Caco-2 (cell line): ENCODE data around the gene CDC6. TPM values are rescaled to one million over a fixed set of nuclear protein-coding genes. Genes with fewer than 3 reads are reported as not detected.

Experiments used
- BruUV-seq: library from RNA; stranded (reverse); fragments of 400-500 nt; replicated peaks from 2 replicates; lab custom pipeline; 2021; lab: Mats Ljungman, UMichigan
- CTCF ChIA-PET: fragments of 300-600 bp; sonication (Branson Sonifier 250); formaldehyde crosslinking; loops from one replicate; lab custom pipeline; 2022; ENCODE audit warnings: antibody characterized with exemption; lab: Charles Lee
- POLR2A ChIA-PET: fragments of 300-600 bp; sonication (Branson Sonifier 250); formaldehyde crosslinking; loops from one replicate; lab custom pipeline; 2022; ENCODE audit warnings: antibody characterized with exemption; lab: Charles Lee
- DNase-seq, 2 experiments: peaks; one replicate each; pipeline versions ENCODE4 v3.0.0 to v3.0.0-alpha.2; 2020 to 2022
- H3K27me3 ChIP-seq: replicated peaks from 2 replicates; pipeline ENCODE4 v1.6.0; 2011; ENCODE audit warnings: low read length; ENCODE audit not compliant: control insufficient read depth, insufficient read depth
- H3K36me3 ChIP-seq: 2 replicates; pipeline ENCODE4 v1.5.1; 2011; ENCODE audit warnings: low read length; ENCODE audit not compliant: control insufficient read depth, insufficient read depth
- H3K4me1 ChIP-seq: fragments of 250-450 bp; sonication (Bioruptor Pico); 2 replicates; pipeline ENCODE4 v1.5.1; 2020; ENCODE audit warnings: mild to moderate bottlenecking
- H3K4me3 ChIP-seq: 2 replicates; pipeline ENCODE4 v1.5.1; 2011; ENCODE audit warnings: low read depth, mild to moderate bottlenecking, control low read depth, low read length
- H3K9me3 ChIP-seq: fragments of 250-450 bp; sonication (Bioruptor Pico); 2 replicates; pipeline ENCODE4 v1.5.1; 2020; ENCODE audit warnings: mild to moderate bottlenecking, moderate library complexity
- H3K27ac Mint-ChIP-seq: one replicate; pipeline ENCODE4 v1.8.0; 2022; ENCODE audit warnings: mixed read lengths; ENCODE audit not compliant: unreplicated experiment
- H3K27me3 Mint-ChIP-seq: one replicate; pipeline ENCODE4 v1.8.0; 2022; ENCODE audit warnings: mixed read lengths; ENCODE audit not compliant: insufficient read depth, unreplicated experiment
- H3K36me3 Mint-ChIP-seq: one replicate; pipeline ENCODE4 v1.8.0; 2022; ENCODE audit warnings: mild to moderate bottlenecking, mixed read lengths; ENCODE audit not compliant: insufficient read depth, unreplicated experiment
- H3K4me1 Mint-ChIP-seq: one replicate; pipeline ENCODE4 v1.8.0; 2022; ENCODE audit warnings: low read depth, mixed read lengths; ENCODE audit not compliant: unreplicated experiment
- H3K4me3 Mint-ChIP-seq: one replicate; pipeline ENCODE4 v1.8.0; 2022; ENCODE audit warnings: mild to moderate bottlenecking, moderate library complexity, mixed read lengths; ENCODE audit not compliant: unreplicated experiment
- H3K9me3 Mint-ChIP-seq: one replicate; pipeline ENCODE4 v1.8.0; 2022; ENCODE audit warnings: mixed read lengths; ENCODE audit not compliant: unreplicated experiment
- intact Hi-C: fragments of 100-400 bp; cut with micrococcal nuclease; formaldehyde crosslinking; loops from one replicate; pipeline ENCODE4 v1.10.0; 2022; ENCODE audit not compliant: unreplicated experiment
- total RNA-seq: library from RNA; stranded (reverse); gene quantifications from 2 replicates; pipeline ENCODE4 v1.2.3, GENCODE V29; 2022
- TF ChIP-seq, protein P1 (sequence below), 2 experiments: fragments of 200-600 bp in 1 of 2; IDR thresholded peaks; 1 replicate in 1 of 2; 2 replicates in 1 of 2; pipeline versions ENCODE4 v1.5.1 to v1.8.0; 2011 to 2022; ENCODE audit warnings: antibody characterized with exemption in 1 of 2, control low read depth in 1 of 2, inconsistent platforms in 1 of 2, low read depth in 1 of 2, low read length in 1 of 2, mild to moderate bottlenecking in 1 of 2, moderate library complexity in 1 of 2; ENCODE audit not compliant: insufficient read depth in 1 of 2, severe bottlenecking in 1 of 2, unreplicated experiment in 1 of 2

Gene CDC6
- total RNA-seq, 1 experiment from 2014 or later = 96.4 TPM

DNA sequence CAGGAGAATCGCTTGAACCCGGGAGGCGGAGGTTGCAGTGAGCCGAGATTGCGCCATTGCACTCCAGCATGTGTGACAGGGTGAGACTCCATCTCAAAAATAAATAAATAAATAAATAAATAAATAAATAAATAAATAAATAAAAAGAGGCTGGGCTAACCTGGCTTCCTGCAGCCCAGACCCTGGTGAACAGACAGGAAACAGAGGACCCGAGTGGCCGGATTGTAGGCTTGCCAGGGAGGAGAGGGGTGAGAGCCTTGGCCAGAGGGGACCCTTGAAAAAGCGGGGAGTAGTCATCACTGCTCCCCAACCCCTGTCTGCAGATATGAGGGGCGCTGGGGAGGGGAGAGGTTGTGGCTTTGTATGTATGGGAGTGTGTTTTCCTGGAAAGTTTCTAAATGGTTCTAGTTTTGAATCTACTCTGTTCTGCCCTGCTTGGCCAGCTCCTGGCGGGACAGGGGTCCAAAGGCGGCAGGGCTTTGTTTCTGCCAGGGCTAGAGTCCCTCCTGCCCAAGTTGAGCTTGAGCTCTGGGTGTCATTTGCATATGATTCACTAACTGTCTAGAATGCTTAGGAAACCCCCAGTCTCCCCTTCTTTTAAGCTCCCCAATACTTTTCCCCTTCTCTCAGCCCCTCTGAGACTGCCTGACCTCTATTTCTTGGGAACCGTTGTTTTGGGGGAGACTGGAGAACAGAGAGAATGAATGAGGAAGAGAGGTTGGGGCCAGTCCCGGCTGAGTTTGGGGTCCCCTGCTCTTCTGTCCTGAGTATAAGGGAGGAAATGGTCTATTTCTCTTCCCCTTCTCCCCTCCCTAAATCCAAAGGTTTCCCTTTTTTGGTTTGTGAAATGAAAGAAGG lies 37.7 kb downstream of the CDC6 start:
- no TSS peak for BruUV-seq
- Mint-ChIP-seq H3K4me1 (peaks cover 15% of the 10 kb centered on the region), H3K4me3 (no peak overlapping the region), H3K36me3 (no peaks in the 10 kb centered on the region), H3K9me3 (no peaks in the 10 kb centered on the region), H3K27ac (no peak overlapping the region), H3K27me3 (no peaks in the 10 kb centered on the region)
- CTCF ChIA-PET = interaction anchor here (3.5 kb wide), 1 partner anchor 8 kb away, joined by 14 read pairs; no protein-coding TSS in a partner anchor
- Histone ChIP-seq H3K27me3 (no peaks in the 10 kb centered on the region), H3K4me3 (no peak overlapping the region), H3K4me1 (peaks cover 17% of the 10 kb centered on the region), H3K36me3 (no peaks in the 10 kb centered on the region; the same call in 1 of the 2 replicates), H3K9me3 (no peaks in the 10 kb centered on the region)
- DNase-seq = no peak
- POLR2A ChIA-PET = interaction anchor here (0.7 kb wide), 1 partner anchor 20 kb away, joined by 3 read pairs; no protein-coding TSS in a partner anchor
- intact Hi-C loops = no loop called here
- TF ChIP-seq, protein P1, sequence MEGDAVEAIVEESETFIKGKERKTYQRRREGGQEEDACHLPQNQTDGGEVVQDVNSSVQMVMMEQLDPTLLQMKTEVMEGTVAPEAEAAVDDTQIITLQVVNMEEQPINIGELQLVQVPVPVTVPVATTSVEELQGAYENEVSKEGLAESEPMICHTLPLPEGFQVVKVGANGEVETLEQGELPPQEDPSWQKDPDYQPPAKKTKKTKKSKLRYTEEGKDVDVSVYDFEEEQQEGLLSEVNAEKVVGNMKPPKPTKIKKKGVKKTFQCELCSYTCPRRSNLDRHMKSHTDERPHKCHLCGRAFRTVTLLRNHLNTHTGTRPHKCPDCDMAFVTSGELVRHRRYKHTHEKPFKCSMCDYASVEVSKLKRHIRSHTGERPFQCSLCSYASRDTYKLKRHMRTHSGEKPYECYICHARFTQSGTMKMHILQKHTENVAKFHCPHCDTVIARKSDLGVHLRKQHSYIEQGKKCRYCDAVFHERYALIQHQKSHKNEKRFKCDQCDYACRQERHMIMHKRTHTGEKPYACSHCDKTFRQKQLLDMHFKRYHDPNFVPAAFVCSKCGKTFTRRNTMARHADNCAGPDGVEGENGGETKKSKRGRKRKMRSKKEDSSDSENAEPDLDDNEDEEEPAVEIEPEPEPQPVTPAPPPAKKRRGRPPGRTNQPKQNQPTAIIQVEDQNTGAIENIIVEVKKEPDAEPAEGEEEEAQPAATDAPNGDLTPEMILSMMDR (IDR thresholded peaks at IDR 0.05; ENCODE audit: insufficient read depth in 1 of 2, low read depth in 1 of 2, low read length in 1 of 2, severe bottlenecking in 1 of 2, unreplicated experiment in 1 of 2) = no peak

DNA sequence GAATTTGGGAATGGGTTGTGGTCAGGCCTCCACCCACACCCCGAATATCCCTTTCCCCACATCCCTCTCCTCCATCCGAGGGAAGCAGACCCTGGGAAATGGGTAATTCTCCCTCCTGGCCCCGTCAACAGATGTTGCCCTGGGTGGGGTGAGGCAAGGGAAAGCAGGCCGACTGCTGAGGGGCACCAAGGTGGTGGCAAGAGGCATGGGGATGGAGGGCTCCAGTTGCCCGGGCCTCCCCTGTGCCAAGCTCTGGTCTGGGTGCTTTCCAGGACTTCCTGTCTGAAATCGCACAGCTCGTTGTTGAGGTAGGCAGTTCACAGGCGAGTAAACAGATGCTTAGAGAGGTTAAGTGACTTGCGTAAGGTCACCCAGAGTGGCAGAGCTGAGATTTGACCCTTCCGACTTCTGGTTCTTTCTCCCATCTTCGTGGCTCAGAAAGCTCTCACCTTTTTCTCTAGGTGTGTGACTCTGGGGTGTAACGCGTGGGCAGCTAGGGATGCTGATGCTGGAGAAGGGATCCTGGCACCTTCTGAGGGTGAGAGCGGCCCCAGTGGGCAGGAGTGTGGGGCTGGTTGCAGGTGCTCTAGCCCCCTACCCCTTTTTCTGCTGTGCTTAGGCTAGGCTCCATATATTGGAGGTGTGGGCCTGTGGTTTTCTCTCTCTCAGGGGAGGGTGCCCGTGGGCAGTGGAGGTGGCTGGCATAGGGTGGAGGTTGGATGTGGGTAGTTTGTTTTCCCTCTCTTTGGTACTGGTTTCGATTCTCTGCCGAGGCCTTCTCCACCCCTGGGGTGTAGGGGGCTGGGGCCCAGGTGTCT lies 38.5 kb downstream of the CDC6 start:
- CTCF ChIA-PET = interaction anchor here (0.6 to 3.5 kb wide), 3 partner anchors 9 to 206 kb away, joined by 3 to 14 read pairs (median 3); no protein-coding TSS in a partner anchor
- Mint-ChIP-seq H3K4me1 (peaks cover 14% of the 10 kb centered on the region), H3K27me3 (no peaks in the 10 kb centered on the region), H3K27ac (no peak overlapping the region), H3K36me3 (no peaks in the 10 kb centered on the region), H3K4me3 (no peak overlapping the region), H3K9me3 (no peaks in the 10 kb centered on the region)
- intact Hi-C loops = no loop called here
- H3K36me3 ChIP-seq = peaks cover 1% of the 10 kb centered on the region
- H3K9me3 ChIP-seq = no peaks in the 10 kb centered on the region
- TF ChIP-seq, protein P1 (IDR thresholded peaks at IDR 0.05; ENCODE audit: insufficient read depth in 1 of 2, low read depth in 1 of 2, low read length in 1 of 2, severe bottlenecking in 1 of 2, unreplicated experiment in 1 of 2) = no peak
- BruUV-seq = no TSS peak
- peaks cover 17% of the 10 kb centered on the region for H3K4me1 ChIP-seq
- POLR2A ChIA-PET = interaction anchor here (0.7 kb wide), 1 partner anchor 19 kb away, joined by 3 read pairs; no protein-coding TSS in a partner anchor
- no peak overlapping the region for H3K4me3 ChIP-seq
- no peak for DNase-seq
- no peaks in the 10 kb centered on the region for H3K27me3 ChIP-seq

DNA sequence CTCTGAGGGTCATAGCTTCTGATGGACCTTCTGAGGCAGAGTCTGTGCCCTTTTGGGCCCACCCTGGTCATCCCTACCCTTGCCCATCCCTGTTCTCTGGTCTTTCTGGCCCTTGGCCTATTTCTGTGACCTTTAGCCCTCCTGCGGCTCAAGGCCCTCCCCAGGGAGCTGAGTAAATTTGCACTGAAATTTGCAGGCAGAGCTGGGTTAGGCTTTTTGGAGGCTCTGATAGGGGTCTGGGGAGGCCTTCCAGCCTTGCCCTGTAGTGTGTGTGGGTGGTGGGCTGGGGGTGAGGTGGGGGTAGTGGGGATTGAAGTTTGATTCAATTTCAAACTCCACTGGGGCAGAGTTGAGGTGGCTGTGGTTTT lies 39.1 kb downstream of the CDC6 start:
- H3K9me3 Mint-ChIP-seq = no peaks in the 10 kb centered on the region
- ChIA-PET CTCF (interaction anchor here (0.6 to 3.5 kb wide), 3 partner anchors 10 to 205 kb away, joined by 3 to 14 read pairs (median 3); no protein-coding TSS in a partner anchor), POLR2A (no interaction called here)
- no peak overlapping the region for H3K4me3 Mint-ChIP-seq
- no peaks in the 10 kb centered on the region for H3K36me3 Mint-ChIP-seq
- H3K4me1 Mint-ChIP-seq = peaks cover 14% of the 10 kb centered on the region
- Histone ChIP-seq H3K4me3 (no peak overlapping the region), H3K27me3 (no peaks in the 10 kb centered on the region), H3K4me1 (peaks cover 17% of the 10 kb centered on the region), H3K9me3 (no peaks in the 10 kb centered on the region), H3K36me3 (peaks cover 1% of the 10 kb centered on the region)
- no peak overlapping the region for H3K27ac Mint-ChIP-seq
- H3K27me3 Mint-ChIP-seq = no peaks in the 10 kb centered on the region
- intact Hi-C loops = no loop called here
- TF ChIP-seq, protein P1 (IDR thresholded peaks at IDR 0.05; ENCODE audit: insufficient read depth in 1 of 2, low read depth in 1 of 2, low read length in 1 of 2, severe bottlenecking in 1 of 2, unreplicated experiment in 1 of 2) = no peak
- no peak for DNase-seq
- no TSS peak for BruUV-seq
